Measurements from ENCODE around the gene SPATA22. TPM values are rescaled to one million over a fixed set of nuclear protein-coding genes. Genes with fewer than 3 reads are reported as not detected.

The SPATA22 gene
- total RNA-seq, 1 donor from 2014 or later: not detected

GRCh38 chr17:3479988-3480387 lies 8.4 kb upstream of the SPATA22 start:
- H3K4me3 Mint-ChIP-seq (ENCODE audit: unreplicated experiment): no peak overlapping the region
- Histone ChIP-seq H2AFZ (ENCODE audit: low read depth, low read length) (no peak overlapping the region), H3K4me1 (ENCODE audit: insufficient read depth, low read length) (no peaks in the 10 kb centered on the region), H3K79me2 (ENCODE audit: insufficient read depth, low read length) (no peaks in the 10 kb centered on the region), H3K27ac (ENCODE audit: low read depth, low read length) (no peak overlapping the region), H3K9me3 (ENCODE audit: insufficient read depth, low read depth, low read length) (no peaks in the 10 kb centered on the region), H3K36me3 (ENCODE audit: insufficient read depth, low read length) (no peaks in the 10 kb centered on the region), H3K27me3 (ENCODE audit: insufficient read depth, low read length) (no peaks in the 10 kb centered on the region), H3K9ac (ENCODE audit: low read length) (no peak overlapping the region), H4K20me1 (ENCODE audit: insufficient read depth, low read length) (no peaks in the 10 kb centered on the region), H3K4me2 (ENCODE audit: low read length) (no peak overlapping the region), H3K4me3 (ENCODE audit: insufficient read depth, low read depth, low read length) (no peak overlapping the region)
- FAIRE-seq (no peak), DNase-seq (ENCODE audit: low read depth) (no peak)
- no peaks in the 10 kb centered on the region for H3K4me1 Mint-ChIP-seq (ENCODE audit: low read depth, unreplicated experiment)
- no peaks in the 10 kb centered on the region for H3K36me3 Mint-ChIP-seq (ENCODE audit: low read depth, unreplicated experiment)
- no peak for TF ChIP-seq EZH2 (IDR thresholded peaks at IDR 0.05; ENCODE audit: insufficient read depth, low read length)
- no peak for TF ChIP-seq CTCF (IDR thresholded peaks at IDR 0.05; ENCODE audit: insufficient read depth, low read depth, low read length)
- no peaks in the 10 kb centered on the region for H3K9me3 Mint-ChIP-seq (ENCODE audit: unreplicated experiment)
- H3K27ac Mint-ChIP-seq (ENCODE audit: unreplicated experiment): no peak overlapping the region
- peaks cover 5% of the 10 kb centered on the region for H3K27me3 Mint-ChIP-seq (ENCODE audit: low read depth, unreplicated experiment)

GRCh38 chr17:3475812-3476610 lies 4.4 kb upstream of the SPATA22 start, which contains the start of gene ASPA:
ASPA (plus strand) TSS chr17:3475997; CDS start chr17:3476160, 163 bp downstream.
- H3K9ac ChIP-seq (ENCODE audit: low read length): no peak within 1 kb of the TSS
- H3K4me1 Mint-ChIP-seq (ENCODE audit: low read depth, unreplicated experiment): no peaks in the 10 kb centered on the region
- no peaks in the 10 kb centered on the region for H3K9me3 Mint-ChIP-seq (ENCODE audit: unreplicated experiment)
- H3K4me3 Mint-ChIP-seq (ENCODE audit: unreplicated experiment): no peak within 1 kb of the TSS
- no peaks in the 10 kb centered on the region for H3K79me2 ChIP-seq (ENCODE audit: insufficient read depth, low read length)
- no peaks in the 10 kb centered on the region for H3K36me3 Mint-ChIP-seq (ENCODE audit: low read depth, unreplicated experiment)
- H3K27me3 Mint-ChIP-seq (ENCODE audit: low read depth, unreplicated experiment): peaks cover 5% of the 10 kb centered on the region
- no peak within 1 kb of the TSS for H2AFZ ChIP-seq (ENCODE audit: low read depth, low read length)
- H3K4me1 ChIP-seq (ENCODE audit: insufficient read depth, low read length): no peaks in the 10 kb centered on the region
- DNase-seq (ENCODE audit: low read depth) (no peak), FAIRE-seq (no peak)
- no peak within 1 kb of the TSS for H3K4me2 ChIP-seq (ENCODE audit: low read length)
- no peaks in the 10 kb centered on the region for H3K27me3 ChIP-seq (ENCODE audit: insufficient read depth, low read length)
- H3K27ac Mint-ChIP-seq (ENCODE audit: unreplicated experiment): no peak within 1 kb of the TSS
- TF ChIP-seq EZH2 (IDR thresholded peaks at IDR 0.05; ENCODE audit: insufficient read depth, low read length): no peak
- no peak for TF ChIP-seq CTCF (IDR thresholded peaks at IDR 0.05; ENCODE audit: insufficient read depth, low read depth, low read length)
- no peak within 1 kb of the TSS for H3K27ac ChIP-seq (ENCODE audit: low read depth, low read length)
- H3K9me3 ChIP-seq (ENCODE audit: insufficient read depth, low read depth, low read length): no peaks in the 10 kb centered on the region
- no peak within 1 kb of the TSS for H3K4me3 ChIP-seq (ENCODE audit: insufficient read depth, low read depth, low read length)
- no peaks in the 10 kb centered on the region for H4K20me1 ChIP-seq (ENCODE audit: insufficient read depth, low read length)
- H3K36me3 ChIP-seq (ENCODE audit: insufficient read depth, low read length): no peaks in the 10 kb centered on the region

GRCh38 chr17:3475251-3475685 lies 3.6 kb upstream of the SPATA22 start:
- H3K4me1 ChIP-seq (ENCODE audit: insufficient read depth, low read length): no peaks in the 10 kb centered on the region
- no peaks in the 10 kb centered on the region for H4K20me1 ChIP-seq (ENCODE audit: insufficient read depth, low read length)
- Mint-ChIP-seq H3K9me3 (ENCODE audit: unreplicated experiment) (no peaks in the 10 kb centered on the region), H3K4me3 (ENCODE audit: unreplicated experiment) (no peak overlapping the region), H3K36me3 (ENCODE audit: low read depth, unreplicated experiment) (no peaks in the 10 kb centered on the region), H3K4me1 (ENCODE audit: low read depth, unreplicated experiment) (no peaks in the 10 kb centered on the region), H3K27me3 (ENCODE audit: low read depth, unreplicated experiment) (peaks cover 5% of the 10 kb centered on the region), H3K27ac (ENCODE audit: unreplicated experiment) (no peak overlapping the region)
- no peaks in the 10 kb centered on the region for H3K27me3 ChIP-seq (ENCODE audit: insufficient read depth, low read length)
- no peak overlapping the region for H3K4me3 ChIP-seq (ENCODE audit: insufficient read depth, low read depth, low read length)
- H3K9ac ChIP-seq (ENCODE audit: low read length): no peak overlapping the region
- H2AFZ ChIP-seq (ENCODE audit: low read depth, low read length): no peak overlapping the region
- TF ChIP-seq EZH2 (IDR thresholded peaks at IDR 0.05; ENCODE audit: insufficient read depth, low read length) (no peak), CTCF (IDR thresholded peaks at IDR 0.05; ENCODE audit: insufficient read depth, low read depth, low read length) (no peak)
- H3K9me3 ChIP-seq (ENCODE audit: insufficient read depth, low read depth, low read length): no peaks in the 10 kb centered on the region
- no peak overlapping the region for H3K27ac ChIP-seq (ENCODE audit: low read depth, low read length)
- no peaks in the 10 kb centered on the region for H3K36me3 ChIP-seq (ENCODE audit: insufficient read depth, low read length)
- no peaks in the 10 kb centered on the region for H3K79me2 ChIP-seq (ENCODE audit: insufficient read depth, low read length)
- H3K4me2 ChIP-seq (ENCODE audit: low read length): no peak overlapping the region
- DNase-seq (ENCODE audit: low read depth): no peak
- no peak for FAIRE-seq

Data from astrocyte (in vitro differentiated cells and primary cell).